ENCODE data around the gene FBXW5. TPM values are rescaled to one million over a fixed set of nuclear protein-coding genes. Genes with fewer than 3 reads are reported as not detected.

Gene FBXW5
- total and polyA plus RNA-seq, 8 donors, result 47.7 to 435 (median 120) TPM

DNA sequence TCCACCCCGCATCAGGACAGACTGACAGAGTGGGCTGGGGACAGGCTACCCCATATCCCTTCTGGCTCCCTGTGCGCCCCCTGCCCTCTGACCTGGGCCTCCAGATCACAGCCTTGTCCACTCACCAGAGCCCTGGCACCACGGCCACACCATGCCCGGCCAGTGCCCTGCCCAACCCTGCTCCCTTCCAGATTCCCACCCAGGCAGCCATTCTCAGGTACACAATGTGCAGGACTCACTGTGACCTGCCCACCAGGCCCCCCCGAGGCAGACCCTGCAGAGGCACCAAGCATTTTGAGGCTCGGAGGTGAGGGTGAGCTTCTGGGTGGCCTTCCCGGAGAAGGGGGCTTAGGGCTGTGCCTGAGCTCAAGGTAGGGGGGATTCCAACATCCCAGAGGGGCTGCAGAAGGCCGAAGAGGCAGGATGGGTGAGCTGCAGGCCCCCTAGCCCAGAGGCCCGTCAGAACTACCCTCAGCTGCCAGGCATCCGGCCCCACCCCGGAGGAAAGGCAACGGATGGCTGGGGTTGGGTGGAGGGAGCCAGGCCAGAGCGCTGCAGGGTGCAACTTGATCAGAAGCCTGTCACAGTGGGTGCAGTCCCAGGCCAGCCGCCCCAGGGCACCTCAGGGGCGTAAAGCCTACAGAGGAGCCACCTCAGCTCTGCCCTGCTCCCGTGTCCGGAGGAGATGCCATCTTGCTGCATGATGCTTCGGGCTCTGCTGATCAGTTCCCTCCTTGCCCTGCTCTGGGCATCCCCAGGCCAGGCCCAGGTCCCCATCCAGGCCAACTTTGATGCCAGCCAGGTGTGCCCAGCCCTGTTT is 37.9 kb upstream of the FBXW5 start, which contains the start of gene LCNL1:
TSS of gene LCNL1 (plus strand) at position 762 of the 820 bp plus-strand sequence. CDS start 594 bp downstream, outside the sequence.
- Histone ChIP-seq H3K36me3 (no peaks in the 10 kb centered on the region), H3K4me1 (peaks cover 13 to 30% (median 24%) of the 10 kb centered on the region in 4 donors), H3K4me3 (no peak within 1 kb of the TSS), H3K27me3 (peaks cover 12 to 75% (median 34%) of the 10 kb centered on the region in 3 donors), H3K27ac (peak within 1 kb of the TSS in 2 of 5 donors; percentile 7 to 51), H3K9me3 (no peaks in the 10 kb centered on the region)
- WGBS, 5 donors, result 71 to 78% (median 75%) methylated on average over 17 to 18 of the region's 18 CpGs
- TF ChIP-seq POLR2AphosphoS5 (IDR thresholded peaks at IDR 0.05) (no peak), POLR2A (IDR thresholded peaks at IDR 0.05) (no peak)
- DNase-seq, result no peak
- intact Hi-C loops (cut with DNase I; ENCODE audit: low total_unique reads), result no loop called here

DNA sequence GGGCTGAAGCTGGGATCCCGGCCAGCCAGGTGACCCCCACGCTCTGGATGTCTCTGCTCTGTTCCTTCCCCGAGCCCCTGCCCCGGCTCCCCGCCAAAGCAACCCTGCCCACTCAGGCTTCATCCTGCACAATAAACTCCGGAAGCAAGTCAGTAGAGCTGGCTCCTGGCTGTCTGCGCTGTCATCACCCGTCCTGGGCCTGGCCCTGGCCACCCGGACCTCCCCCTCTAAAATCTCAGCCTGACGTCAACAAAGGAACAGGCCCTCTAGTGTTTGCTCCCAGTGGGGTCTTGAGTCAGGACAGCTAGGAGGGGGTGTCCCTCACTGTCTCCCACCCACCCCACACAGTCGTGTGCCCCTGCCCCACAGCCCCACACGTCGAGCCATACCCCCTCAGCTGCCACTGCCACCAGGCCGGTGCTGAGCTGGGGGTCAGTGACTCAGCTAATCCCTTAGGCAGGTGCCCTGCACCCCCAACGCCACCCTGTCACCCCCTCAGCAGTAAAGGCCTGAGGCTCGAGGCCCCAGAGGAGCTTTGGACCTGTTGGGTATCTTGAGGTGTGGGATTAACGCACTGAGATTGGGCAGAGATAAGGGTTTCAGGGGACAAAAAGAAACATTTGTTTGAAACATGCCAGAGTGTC is 37.2 kb upstream of the FBXW5 start:
- Histone ChIP-seq H3K4me3 (no peak overlapping the region), H3K27ac (peak overlapping the region in 4 of 5 donors; percentile 7 to 51 (median 14)), H3K4me1 (peaks cover 15 to 30% (median 30%) of the 10 kb centered on the region in 4 donors), H3K27me3 (peaks cover 12 to 69% (median 34%) of the 10 kb centered on the region in 3 donors), H3K9me3 (no peaks in the 10 kb centered on the region), H3K36me3 (no peaks in the 10 kb centered on the region)
- intact Hi-C loops (cut with DNase I; ENCODE audit: low total_unique reads), result no loop called here
- WGBS, 5 donors, result 67 to 84% (median 70%) methylated on average over 13 to 17 of the region's 17 CpGs
- TF ChIP-seq EP300 (IDR thresholded peaks at IDR 0.05) (no peak), POLR2AphosphoS5 (IDR thresholded peaks at IDR 0.05) (no peak), POLR2A (IDR thresholded peaks at IDR 0.05) (no peak)
- TF ChIP-seq, protein P1, sequence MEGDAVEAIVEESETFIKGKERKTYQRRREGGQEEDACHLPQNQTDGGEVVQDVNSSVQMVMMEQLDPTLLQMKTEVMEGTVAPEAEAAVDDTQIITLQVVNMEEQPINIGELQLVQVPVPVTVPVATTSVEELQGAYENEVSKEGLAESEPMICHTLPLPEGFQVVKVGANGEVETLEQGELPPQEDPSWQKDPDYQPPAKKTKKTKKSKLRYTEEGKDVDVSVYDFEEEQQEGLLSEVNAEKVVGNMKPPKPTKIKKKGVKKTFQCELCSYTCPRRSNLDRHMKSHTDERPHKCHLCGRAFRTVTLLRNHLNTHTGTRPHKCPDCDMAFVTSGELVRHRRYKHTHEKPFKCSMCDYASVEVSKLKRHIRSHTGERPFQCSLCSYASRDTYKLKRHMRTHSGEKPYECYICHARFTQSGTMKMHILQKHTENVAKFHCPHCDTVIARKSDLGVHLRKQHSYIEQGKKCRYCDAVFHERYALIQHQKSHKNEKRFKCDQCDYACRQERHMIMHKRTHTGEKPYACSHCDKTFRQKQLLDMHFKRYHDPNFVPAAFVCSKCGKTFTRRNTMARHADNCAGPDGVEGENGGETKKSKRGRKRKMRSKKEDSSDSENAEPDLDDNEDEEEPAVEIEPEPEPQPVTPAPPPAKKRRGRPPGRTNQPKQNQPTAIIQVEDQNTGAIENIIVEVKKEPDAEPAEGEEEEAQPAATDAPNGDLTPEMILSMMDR (IDR thresholded peaks at IDR 0.05), result no peak
- no peak for DNase-seq

GRCh38 chr9:136980669-136981478 is 36.3 kb upstream of the FBXW5 start:
- intact Hi-C loops (cut with DNase I; ENCODE audit: low total_unique reads), result no loop called here
- Histone ChIP-seq H3K36me3 (no peaks in the 10 kb centered on the region), H3K4me3 (no peak overlapping the region), H3K9me3 (no peaks in the 10 kb centered on the region), H3K27me3 (peaks cover 12 to 67% (median 29%) of the 10 kb centered on the region in 3 donors), H3K27ac (peak overlapping the region in 4 of 5 donors; percentile 9 to 51 (median 26)), H3K4me1 (peaks cover 15 to 38% (median 34%) of the 10 kb centered on the region in 4 donors)
- 86 to 91% (median 90%) methylated on average over 11 to 16 of the region's 16 CpGs for WGBS, 5 donors
- DNase-seq, result no peak
- TF ChIP-seq, protein P1 (IDR thresholded peaks at IDR 0.05), result no peak
- no peak for TF ChIP-seq POLR2A (IDR thresholded peaks at IDR 0.05)
- TF ChIP-seq POLR2AphosphoS5 (IDR thresholded peaks at IDR 0.05), result no peak
- no peak for TF ChIP-seq EP300 (IDR thresholded peaks at IDR 0.05)

- H3K4me1 ChIP-seq, result peaks cover 16 to 42% (median 32%) of the 10 kb centered on the region in 4 donors
- intact Hi-C loops (cut with DNase I; ENCODE audit: low total_unique reads), result no loop called here
- peaks cover 4 to 58% (median 20%) of the 10 kb centered on the region in 3 donors for H3K27me3 ChIP-seq
- DNase-seq, result no peak
- no peak for TF ChIP-seq POLR2A (IDR thresholded peaks at IDR 0.05)
- no peak for TF ChIP-seq POLR2AphosphoS5 (IDR thresholded peaks at IDR 0.05)
- no peak for TF ChIP-seq EP300 (IDR thresholded peaks at IDR 0.05)
- TF ChIP-seq, protein P1 (IDR thresholded peaks at IDR 0.05), result no peak
- H3K36me3 ChIP-seq, result no peaks in the 10 kb centered on the region
- H3K9me3 ChIP-seq, result no peaks in the 10 kb centered on the region
- H3K4me3 ChIP-seq, result peak overlapping the region in 1 of 4 donors; percentile 6
- H3K27ac ChIP-seq, result no peak overlapping the region
- 81 to 89% (median 87%) methylated on average over 10 to 26 of the region's 26 CpGs for WGBS, 5 donors
These were observed 35.4 kb upstream of the FBXW5 start for GRCh38 chr9:136979769-136980587.

Measured in stomach (tissue), 9 donors.